ENCODE measurements around the gene PPFIBP1. TPM values are rescaled to one million over a fixed set of nuclear protein-coding genes. Genes with fewer than 3 reads are reported as not detected.
A peak's percentile ranks its signal among the peaks of the same experiment; 100 is the strongest.

Gene PPFIBP1
- total RNA-seq, 4 donors from 2014 or later, result 48.6 to 148 (median 74.8) TPM

DNA sequence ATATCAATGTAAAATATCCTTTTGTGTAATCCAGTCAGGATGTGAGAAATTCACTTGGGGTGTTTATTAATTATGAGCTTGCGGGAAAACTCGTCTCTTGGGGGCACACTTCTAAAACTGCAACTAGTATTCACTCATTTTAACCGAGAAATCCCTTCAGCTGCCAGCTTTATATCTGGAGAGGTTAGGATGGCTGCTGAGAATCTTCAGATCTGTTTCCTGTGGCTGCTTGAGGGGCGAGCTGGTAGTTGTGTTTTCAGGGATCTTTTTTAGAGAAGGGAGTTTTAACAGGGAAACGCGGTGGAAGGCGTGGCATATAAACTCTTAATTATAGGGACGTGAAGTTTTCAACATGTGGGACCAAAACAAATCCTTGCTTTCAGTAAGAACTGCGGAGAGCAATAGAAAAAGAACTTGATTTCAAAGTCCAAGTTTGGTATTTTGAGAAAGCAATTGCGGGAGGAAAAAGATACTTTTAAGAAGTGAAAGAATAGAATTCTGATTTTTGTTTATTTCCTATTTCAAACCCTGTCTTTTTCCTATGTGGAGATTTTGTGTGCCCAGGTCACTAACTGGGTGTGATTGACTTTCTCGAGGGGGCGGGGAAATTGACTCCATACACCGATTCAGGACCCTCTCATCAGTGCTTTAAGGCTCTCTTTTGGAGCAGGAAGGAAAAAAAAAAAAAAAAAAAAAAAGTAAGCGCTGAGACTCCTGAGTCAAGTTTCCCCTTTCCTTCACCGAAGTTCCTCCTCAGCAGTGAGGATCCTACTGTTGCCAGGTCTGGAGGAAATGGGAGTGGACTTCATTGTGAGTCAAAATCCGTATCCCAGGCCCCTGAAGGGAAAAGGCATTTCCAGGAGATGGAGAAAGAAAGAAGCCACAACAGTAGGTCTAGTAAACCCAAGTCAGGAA lies 1.1 kb downstream of the PPFIBP1 start:
- no peaks in the 10 kb centered on the region for H3K27me3 ChIP-seq
- TF ChIP-seq, protein P1, sequence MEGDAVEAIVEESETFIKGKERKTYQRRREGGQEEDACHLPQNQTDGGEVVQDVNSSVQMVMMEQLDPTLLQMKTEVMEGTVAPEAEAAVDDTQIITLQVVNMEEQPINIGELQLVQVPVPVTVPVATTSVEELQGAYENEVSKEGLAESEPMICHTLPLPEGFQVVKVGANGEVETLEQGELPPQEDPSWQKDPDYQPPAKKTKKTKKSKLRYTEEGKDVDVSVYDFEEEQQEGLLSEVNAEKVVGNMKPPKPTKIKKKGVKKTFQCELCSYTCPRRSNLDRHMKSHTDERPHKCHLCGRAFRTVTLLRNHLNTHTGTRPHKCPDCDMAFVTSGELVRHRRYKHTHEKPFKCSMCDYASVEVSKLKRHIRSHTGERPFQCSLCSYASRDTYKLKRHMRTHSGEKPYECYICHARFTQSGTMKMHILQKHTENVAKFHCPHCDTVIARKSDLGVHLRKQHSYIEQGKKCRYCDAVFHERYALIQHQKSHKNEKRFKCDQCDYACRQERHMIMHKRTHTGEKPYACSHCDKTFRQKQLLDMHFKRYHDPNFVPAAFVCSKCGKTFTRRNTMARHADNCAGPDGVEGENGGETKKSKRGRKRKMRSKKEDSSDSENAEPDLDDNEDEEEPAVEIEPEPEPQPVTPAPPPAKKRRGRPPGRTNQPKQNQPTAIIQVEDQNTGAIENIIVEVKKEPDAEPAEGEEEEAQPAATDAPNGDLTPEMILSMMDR (IDR thresholded peaks at IDR 0.05), result no peak
- TF ChIP-seq EP300 (IDR thresholded peaks at IDR 0.05), result no peak
- no peak for TF ChIP-seq POLR2AphosphoS5 (IDR thresholded peaks at IDR 0.05)
- no peak for TF ChIP-seq POLR2A (IDR thresholded peaks at IDR 0.05)
- DNase-seq (ENCODE audit: low spot score in 2 of 2), result no peak
- peak overlapping the region; percentile 93 for H3K27ac ChIP-seq
- H3K4me1 ChIP-seq, result peaks cover 17% of the 10 kb centered on the region
- 4% methylated on average over 16 of the region's 16 CpGs for WGBS
- H3K36me3 ChIP-seq, result no peaks in the 10 kb centered on the region
- peak overlapping the region; percentile 75 for H3K4me3 ChIP-seq
- H3K9me3 ChIP-seq, result no peaks in the 10 kb centered on the region

DNA sequence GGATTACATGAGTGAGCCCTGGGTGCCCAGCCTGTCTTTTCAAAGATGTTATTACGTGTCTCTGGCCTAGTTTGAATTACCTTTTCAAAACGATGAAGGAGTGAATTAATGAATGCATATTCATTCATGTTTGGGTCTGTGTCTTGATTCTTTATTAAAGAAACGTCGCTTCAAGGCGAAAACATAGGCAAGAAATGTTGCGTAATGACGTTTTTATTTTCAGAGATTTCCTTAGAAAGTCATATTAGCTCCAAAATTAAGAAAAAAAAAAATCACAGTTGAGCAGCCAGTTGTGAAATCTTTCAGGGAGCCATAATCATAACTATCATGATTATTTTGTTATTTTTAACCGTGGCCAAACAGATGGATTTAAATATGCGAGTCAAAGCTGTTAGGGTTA lies 3.5 kb downstream of the PPFIBP1 start:
- TF ChIP-seq POLR2A (IDR thresholded peaks at IDR 0.05) (no peak), EP300 (IDR thresholded peaks at IDR 0.05) (no peak), POLR2AphosphoS5 (IDR thresholded peaks at IDR 0.05) (no peak)
- TF ChIP-seq, protein P1 (IDR thresholded peaks at IDR 0.05), result no peak
- no peaks in the 10 kb centered on the region for H3K36me3 ChIP-seq
- DNase-seq (ENCODE audit: low spot score in 2 of 2), result no peak
- no peak overlapping the region for H3K27ac ChIP-seq
- 73% methylated on average over 9 of the region's 9 CpGs for whole genome bisulfite sequencing
- H3K27me3 ChIP-seq, result no peaks in the 10 kb centered on the region
- H3K4me1 ChIP-seq, result peaks cover 21% of the 10 kb centered on the region
- no peak overlapping the region for H3K4me3 ChIP-seq
- H3K9me3 ChIP-seq, result no peaks in the 10 kb centered on the region

DNA sequence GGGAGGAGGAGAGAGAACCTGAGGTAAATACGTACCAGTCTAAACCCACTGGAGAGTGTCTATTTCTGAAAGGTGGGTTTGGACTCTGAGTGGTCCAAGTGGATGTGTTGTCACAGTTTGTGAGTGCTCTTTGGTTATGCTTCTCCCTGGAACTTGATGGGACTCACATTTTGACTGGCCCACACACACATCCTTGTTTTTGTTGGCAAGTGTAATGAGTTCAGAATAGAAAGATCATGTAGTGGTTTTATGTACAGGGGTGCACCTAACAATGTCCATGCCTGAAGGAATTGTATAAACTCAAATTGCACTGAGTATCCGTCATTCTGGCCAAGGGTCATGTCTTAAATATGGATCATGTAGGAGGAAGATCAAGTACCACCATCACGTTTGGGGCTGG lies 4.8 kb downstream of the PPFIBP1 start:
- Histone ChIP-seq H3K27me3 (no peaks in the 10 kb centered on the region), H3K36me3 (no peaks in the 10 kb centered on the region), H3K27ac (no peak overlapping the region), H3K4me1 (peaks cover 16% of the 10 kb centered on the region), H3K4me3 (no peak overlapping the region), H3K9me3 (no peaks in the 10 kb centered on the region)
- 80% methylated on average over 3 of the region's 3 CpGs for WGBS
- no peak for DNase-seq (ENCODE audit: low spot score in 2 of 2)
- TF ChIP-seq, protein P1 (IDR thresholded peaks at IDR 0.05), result no peak
- TF ChIP-seq POLR2AphosphoS5 (IDR thresholded peaks at IDR 0.05) (no peak), POLR2A (IDR thresholded peaks at IDR 0.05) (no peak)

DNA sequence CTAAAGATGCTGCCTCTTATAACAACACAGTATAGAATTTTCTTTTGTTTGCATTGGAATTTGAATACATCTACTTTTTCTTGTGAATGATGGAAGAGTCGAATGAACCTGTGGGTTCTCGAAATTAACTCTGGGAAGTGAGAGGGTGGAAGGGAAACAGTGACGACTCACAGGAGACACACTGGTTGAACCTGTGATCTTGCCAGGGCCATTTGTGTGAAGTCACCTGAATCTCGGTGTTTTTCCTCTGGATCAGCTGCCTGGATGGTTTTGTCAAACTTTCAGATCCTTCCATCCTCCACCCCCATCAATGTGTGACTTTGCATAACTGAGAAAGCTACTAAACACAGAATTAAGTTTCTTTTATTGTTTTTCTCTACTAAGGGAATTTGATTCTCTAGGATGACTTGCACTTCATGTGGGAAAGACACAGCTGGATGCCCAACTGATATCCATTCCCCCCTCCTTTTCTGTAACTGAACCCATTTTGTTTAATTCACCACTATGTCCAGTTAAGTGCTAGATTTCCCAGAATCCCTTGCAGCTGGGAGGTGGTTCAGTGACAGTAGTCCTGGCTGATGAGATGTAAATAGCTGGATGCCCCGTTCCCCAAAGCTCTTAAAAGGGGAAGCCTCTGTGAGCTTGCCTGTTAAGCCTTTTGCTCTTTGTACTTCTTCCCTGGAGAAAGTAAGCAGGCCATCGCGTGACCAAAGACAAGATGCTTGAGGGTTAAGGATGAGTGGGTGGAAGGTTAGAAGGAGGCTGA lies 6.3 kb downstream of the PPFIBP1 start:
- DNase-seq (ENCODE audit: low spot score in 2 of 2), result no peak
- Histone ChIP-seq H3K27me3 (no peaks in the 10 kb centered on the region), H3K27ac (no peak overlapping the region), H3K36me3 (no peaks in the 10 kb centered on the region), H3K4me1 (peaks cover 16% of the 10 kb centered on the region), H3K4me3 (no peak overlapping the region), H3K9me3 (no peaks in the 10 kb centered on the region)
- 69% methylated on average over 7 of the region's 7 CpGs for WGBS
- TF ChIP-seq, protein P1 (IDR thresholded peaks at IDR 0.05), result no peak
- TF ChIP-seq POLR2A (IDR thresholded peaks at IDR 0.05) (no peak), POLR2AphosphoS5 (IDR thresholded peaks at IDR 0.05) (no peak)

DNA sequence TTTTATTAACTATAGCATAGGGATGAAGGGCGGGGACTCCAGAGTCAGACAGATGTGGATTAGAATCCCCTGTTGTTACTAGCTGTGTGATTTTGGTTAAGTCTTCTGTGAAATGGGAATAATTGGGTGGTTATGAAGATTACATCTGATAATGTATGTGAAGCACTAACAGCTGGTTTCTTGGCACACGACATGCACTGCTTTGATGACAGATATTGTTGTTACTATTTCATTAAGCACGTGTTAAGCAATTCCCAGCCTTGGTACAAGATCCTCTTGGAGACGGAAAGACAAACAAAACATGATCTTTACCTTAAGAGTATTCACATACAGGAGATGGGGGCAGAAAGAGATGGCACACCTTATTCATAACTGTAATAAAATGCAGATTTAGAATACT lies 7.9 kb downstream of the PPFIBP1 start:
- no peak overlapping the region for H3K27ac ChIP-seq
- no peaks in the 10 kb centered on the region for H3K9me3 ChIP-seq
- no peak for DNase-seq (ENCODE audit: low spot score in 2 of 2)
- TF ChIP-seq EP300 (IDR thresholded peaks at IDR 0.05) (no peak), POLR2A (IDR thresholded peaks at IDR 0.05) (no peak), POLR2AphosphoS5 (IDR thresholded peaks at IDR 0.05) (no peak)
- TF ChIP-seq, protein P1 (IDR thresholded peaks at IDR 0.05), result no peak
- no peak overlapping the region for H3K4me3 ChIP-seq
- H3K36me3 ChIP-seq, result peaks cover 6% of the 10 kb centered on the region
- H3K27me3 ChIP-seq, result no peaks in the 10 kb centered on the region
- H3K4me1 ChIP-seq, result peaks cover 10% of the 10 kb centered on the region
- WGBS, result 54% methylated on average over 4 of the region's 4 CpGs

Measured in suprapubic skin (tissue), 4 donors.